Glutamatergic neuron (in vitro differentiated cells): ENCODE data around the gene NT5C3A. TPM values are rescaled to one million over a fixed set of nuclear protein-coding genes. Genes with fewer than 3 reads are reported as not detected.
"Not testable (repeated sequence)": the region's sequence is repeated elsewhere in the genome, so short reads cannot be mapped to it uniquely, and the experiment has no call there.

Experiments
- DNase-seq: peaks from one replicate; pipeline ENCODE4 v3.0.0; 2022
- H3K27ac Mint-ChIP-seq: one replicate; pipeline ENCODE4 v1.8.0; 2020; ENCODE audit warnings: mild to moderate bottlenecking, mixed read lengths, inconsistent platforms; ENCODE audit not compliant: unreplicated experiment
- H3K27me3 Mint-ChIP-seq: one replicate; pipeline ENCODE4 v1.8.0; 2020; ENCODE audit warnings: mild to moderate bottlenecking, moderate library complexity, mixed read lengths, inconsistent platforms; ENCODE audit not compliant: unreplicated experiment
- H3K36me3 Mint-ChIP-seq: one replicate; pipeline ENCODE4 v1.8.0; 2020; ENCODE audit warnings: mild to moderate bottlenecking, mixed read lengths, inconsistent platforms; ENCODE audit not compliant: unreplicated experiment
- H3K4me1 Mint-ChIP-seq: one replicate; pipeline ENCODE4 v1.8.0; 2020; ENCODE audit warnings: mild to moderate bottlenecking, low read depth, mixed read lengths, inconsistent platforms; ENCODE audit not compliant: unreplicated experiment
- H3K4me3 Mint-ChIP-seq: one replicate; pipeline ENCODE4 v1.8.0; 2020; ENCODE audit warnings: mild to moderate bottlenecking, mixed read lengths, inconsistent platforms; ENCODE audit not compliant: unreplicated experiment
- H3K9me3 Mint-ChIP-seq: one replicate; pipeline ENCODE4 v1.8.0; 2020; ENCODE audit warnings: mild to moderate bottlenecking, moderate library complexity, mixed read lengths, inconsistent platforms; ENCODE audit not compliant: unreplicated experiment
- total RNA-seq: library from RNA; stranded (reverse); fragmentation: NEBNext Ultra II Directional; extraction: Animal tissue kit (Norgen Biotek cat#: 25700); gene quantifications from one replicate; pipeline ENCODE4 v1.2.1, GENCODE V29; 2021; ENCODE audit not compliant: unreplicated experiment
- TF ChIP-seq, protein P1 (sequence below): fragments of 200-600 bp; sonication (generic); IDR thresholded peaks from one replicate; pipeline ENCODE4 v1.5.0; 2021; ENCODE audit not compliant: partially characterized antibody, unreplicated experiment

The NT5C3A gene
- total RNA-seq, 1 donor from 2014 or later: 35.9 TPM

DNA sequence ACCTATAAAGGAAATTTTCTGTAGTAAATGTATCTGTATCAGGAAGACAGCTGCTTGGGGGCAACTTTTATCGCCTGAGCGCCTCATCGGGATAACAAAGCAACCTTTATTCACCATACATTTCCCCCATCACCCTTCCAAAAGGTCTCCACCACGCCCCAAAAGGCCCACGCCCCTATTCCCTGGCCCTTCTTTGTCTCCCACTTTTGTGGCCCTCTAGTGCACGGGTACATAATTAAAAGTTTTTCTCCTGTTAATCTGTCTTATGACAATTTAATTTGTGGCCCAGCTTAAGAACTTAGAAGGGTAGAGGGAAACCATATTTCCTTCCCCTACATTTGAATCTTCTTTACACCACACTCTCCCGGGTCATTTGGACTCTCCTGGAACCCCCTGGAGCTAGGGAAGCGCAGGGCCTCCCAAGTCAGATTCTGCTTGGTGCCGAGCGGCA lies 46.0 kb upstream of the NT5C3A start:
- TF ChIP-seq, protein P1, sequence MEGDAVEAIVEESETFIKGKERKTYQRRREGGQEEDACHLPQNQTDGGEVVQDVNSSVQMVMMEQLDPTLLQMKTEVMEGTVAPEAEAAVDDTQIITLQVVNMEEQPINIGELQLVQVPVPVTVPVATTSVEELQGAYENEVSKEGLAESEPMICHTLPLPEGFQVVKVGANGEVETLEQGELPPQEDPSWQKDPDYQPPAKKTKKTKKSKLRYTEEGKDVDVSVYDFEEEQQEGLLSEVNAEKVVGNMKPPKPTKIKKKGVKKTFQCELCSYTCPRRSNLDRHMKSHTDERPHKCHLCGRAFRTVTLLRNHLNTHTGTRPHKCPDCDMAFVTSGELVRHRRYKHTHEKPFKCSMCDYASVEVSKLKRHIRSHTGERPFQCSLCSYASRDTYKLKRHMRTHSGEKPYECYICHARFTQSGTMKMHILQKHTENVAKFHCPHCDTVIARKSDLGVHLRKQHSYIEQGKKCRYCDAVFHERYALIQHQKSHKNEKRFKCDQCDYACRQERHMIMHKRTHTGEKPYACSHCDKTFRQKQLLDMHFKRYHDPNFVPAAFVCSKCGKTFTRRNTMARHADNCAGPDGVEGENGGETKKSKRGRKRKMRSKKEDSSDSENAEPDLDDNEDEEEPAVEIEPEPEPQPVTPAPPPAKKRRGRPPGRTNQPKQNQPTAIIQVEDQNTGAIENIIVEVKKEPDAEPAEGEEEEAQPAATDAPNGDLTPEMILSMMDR: no peak
- DNase-seq: peak; percentile 21

GRCh38 chr7:33107136-33108066 lies 44.8 kb upstream of the NT5C3A start:
- TF ChIP-seq, protein P1: peak; percentile 15
- no peaks in the 10 kb centered on the region for H3K27me3 Mint-ChIP-seq
- peaks cover 7% of the 10 kb centered on the region for H3K4me1 Mint-ChIP-seq
- H3K4me3 Mint-ChIP-seq: peak overlapping the region; percentile 99
- no peaks in the 10 kb centered on the region for H3K36me3 Mint-ChIP-seq
- peak; percentile 47 for DNase-seq
- no peak overlapping the region for H3K27ac Mint-ChIP-seq
- H3K9me3 Mint-ChIP-seq: peaks cover 4% of the 10 kb centered on the region

More for the DNA sequence above, 46.0 kb upstream of the NT5C3A start:
- Mint-ChIP-seq H3K36me3 (no peaks in the 10 kb centered on the region), H3K4me1 (peaks cover 7% of the 10 kb centered on the region), H3K4me3 (peak overlapping the region; percentile 99), H3K27me3 (no peaks in the 10 kb centered on the region), H3K9me3 (peaks cover 4% of the 10 kb centered on the region), H3K27ac (peak overlapping the region; percentile 91)

GRCh38 chr7:33101906-33102305 lies 39.3 kb upstream of the NT5C3A start:
- Mint-ChIP-seq H3K4me1 (no peaks in the 10 kb centered on the region), H3K4me3 (no peak overlapping the region), H3K27me3 (no peaks in the 10 kb centered on the region), H3K9me3 (peaks cover 2% of the 10 kb centered on the region), H3K27ac (no peak overlapping the region), H3K36me3 (no peaks in the 10 kb centered on the region)
- DNase-seq: no peak
- TF ChIP-seq, protein P1: no peak

- TF ChIP-seq, protein P1: no peak
- no peak for DNase-seq
- Mint-ChIP-seq H3K27ac (no peak overlapping the region), H3K27me3 (no peaks in the 10 kb centered on the region), H3K4me1 (no peaks in the 10 kb centered on the region), H3K4me3 (no peak overlapping the region), H3K36me3 (no peaks in the 10 kb centered on the region), H3K9me3 (peaks cover 2% of the 10 kb centered on the region)
Measured at GRCh38 chr7:33100770-33101169, 38.2 kb upstream of the NT5C3A start.

GRCh38 chr7:33099154-33099940 lies 36.8 kb upstream of the NT5C3A start:
- no peaks in the 10 kb centered on the region for H3K36me3 Mint-ChIP-seq
- H3K27me3 Mint-ChIP-seq: no peaks in the 10 kb centered on the region
- H3K27ac Mint-ChIP-seq: no peak overlapping the region
- TF ChIP-seq, protein P1: no peak
- H3K4me1 Mint-ChIP-seq: no peaks in the 10 kb centered on the region
- DNase-seq: no peak
- no peak overlapping the region for H3K4me3 Mint-ChIP-seq
- peaks cover 2% of the 10 kb centered on the region for H3K9me3 Mint-ChIP-seq

DNA sequence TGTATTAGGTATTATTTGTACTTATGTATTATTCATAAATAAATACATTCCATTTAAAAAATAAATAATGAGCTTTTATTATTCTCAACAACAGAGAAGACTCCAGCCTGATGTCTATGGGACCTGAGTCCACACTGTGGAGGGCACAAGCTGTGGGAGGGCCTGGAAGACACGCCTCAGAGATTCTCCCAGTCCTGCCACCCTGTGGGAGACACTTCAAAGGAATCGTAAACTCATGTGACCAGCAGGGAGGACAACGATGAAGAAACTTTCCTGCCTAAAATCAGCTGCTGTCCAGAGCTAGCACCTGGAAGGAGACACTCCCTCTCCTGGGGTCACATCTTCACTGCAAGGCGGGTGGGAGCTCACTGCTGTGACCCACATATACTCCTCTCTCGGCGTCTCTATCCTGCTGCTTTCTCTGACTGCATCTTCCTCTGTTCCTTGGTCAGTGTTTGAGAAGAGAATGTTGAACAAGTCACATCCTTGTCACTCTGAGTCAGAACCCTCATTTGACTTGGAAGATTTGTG lies 32.2 kb upstream of the NT5C3A start:
- H3K27ac Mint-ChIP-seq, H3K4me3 Mint-ChIP-seq, DNase-seq, H3K36me3 Mint-ChIP-seq, H3K9me3 Mint-ChIP-seq, H3K4me1 Mint-ChIP-seq, H3K27me3 Mint-ChIP-seq: not testable (repeated sequence)
